ENCODE measurements around the gene INHBC.
"Not testable (repeated sequence)": the region's sequence is repeated elsewhere in the genome, so short reads cannot be mapped to it uniquely, and the experiment has no call there.

Gene INHBC

GRCh38 chr12:57489157-57489641, 54.6 kb downstream of the INHBC start:
- peak overlapping the region; percentile 96 for H3K4me3 ChIP-seq (ENCODE audit: control insufficient read depth, low read depth, low read length)
- no peak for TF ChIP-seq CTCF (IDR thresholded peaks at IDR 0.05; ENCODE audit: control insufficient read depth, insufficient read depth, low read depth, low read length, missing control alignments)
- DNase-seq (ENCODE audit: low read depth), result no peak

DNA sequence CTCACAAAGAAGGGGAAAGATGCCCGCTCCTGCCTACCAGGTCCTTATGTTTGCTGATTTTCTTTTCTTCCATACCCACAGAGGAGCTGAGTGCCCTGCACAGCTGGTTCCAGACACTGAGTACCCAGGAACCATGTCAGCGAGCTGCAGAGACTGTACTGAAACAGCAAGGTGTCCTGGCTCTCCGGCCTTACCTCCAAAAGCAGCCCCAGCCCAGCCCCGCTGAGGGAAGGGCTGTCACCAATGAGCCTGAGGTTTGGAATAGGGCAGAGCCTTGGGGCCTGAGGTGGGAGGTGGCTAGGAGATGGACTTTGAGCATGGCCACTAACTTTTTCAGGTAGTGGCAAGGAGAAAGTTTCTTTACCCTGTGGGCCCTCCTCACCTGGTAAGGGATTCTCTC, 55.5 kb downstream of the INHBC start:
- no peak for TF ChIP-seq CTCF (IDR thresholded peaks at IDR 0.05; ENCODE audit: control insufficient read depth, insufficient read depth, low read depth, low read length, missing control alignments)
- DNase-seq (ENCODE audit: low read depth), result no peak
- H3K4me3 ChIP-seq (ENCODE audit: control insufficient read depth, low read depth, low read length), result no peak overlapping the region

GRCh38 chr12:57491393-57492280, 57.1 kb downstream of the INHBC start:
- DNase-seq (ENCODE audit: low read depth), result no peak
- TF ChIP-seq CTCF (IDR thresholded peaks at IDR 0.05; ENCODE audit: control insufficient read depth, insufficient read depth, low read depth, low read length, missing control alignments), result no peak

GRCh38 chr12:57495051-57495701, 60.6 kb downstream of the INHBC start:
- not testable (repeated sequence) for H3K4me3 ChIP-seq (ENCODE audit: control insufficient read depth, low read depth, low read length); DNase-seq (ENCODE audit: low read depth)

More at GRCh38 chr12:57491393-57492280, 57.1 kb downstream of the INHBC start:
- H3K4me3 ChIP-seq (ENCODE audit: control insufficient read depth, low read depth, low read length), result no peak overlapping the region

GRCh38 chr12:57496822-57497221, 62.2 kb downstream of the INHBC start:
- no peak for DNase-seq (ENCODE audit: low read depth)
- no peak overlapping the region for H3K4me3 ChIP-seq (ENCODE audit: control insufficient read depth, low read depth, low read length)
- TF ChIP-seq CTCF (IDR thresholded peaks at IDR 0.05; ENCODE audit: control insufficient read depth, insufficient read depth, low read depth, low read length, missing control alignments), result no peak

- TF ChIP-seq CTCF (IDR thresholded peaks at IDR 0.05; ENCODE audit: control insufficient read depth, insufficient read depth, low read depth, low read length, missing control alignments), result no peak
- no peak for DNase-seq (ENCODE audit: low read depth)
These were observed 62.9 kb downstream of the INHBC start for GRCh38 chr12:57497223-57498131.

More at GRCh38 chr12:57497223-57498131, 62.9 kb downstream of the INHBC start:
- no peak overlapping the region for H3K4me3 ChIP-seq (ENCODE audit: control insufficient read depth, low read depth, low read length)

Measured in AG09309 (cell line).